MG63 (cell line): ENCODE data around the gene ZNF775. TPM values are rescaled to one million over a fixed set of nuclear protein-coding genes. Genes with fewer than 3 reads are reported as not detected.

Source experiments
- DNase-seq: peaks from one replicate; pipeline ENCODE4 v3.0.0-alpha.2; 2020
- H3K27me3 ChIP-seq: fragments of 250-450 bp; sonication (Bioruptor Pico); 2 replicates; pipeline ENCODE4 v1.5.1; 2020; ENCODE audit warnings: mild to moderate bottlenecking, moderate library complexity
- H3K36me3 ChIP-seq: fragments of 250-450 bp; sonication (Bioruptor Pico); 2 replicates; pipeline ENCODE4 v1.5.1; 2020; ENCODE audit warnings: mild to moderate bottlenecking, moderate library complexity
- H3K4me3 ChIP-seq: fragments of 250-450 bp; sonication (Bioruptor Pico); 2 replicates; pipeline ENCODE4 v1.5.1; 2020; ENCODE audit warnings: mild to moderate bottlenecking, moderate library complexity
- H3K9me3 ChIP-seq: fragments of 250-450 bp; sonication (Bioruptor Pico); 2 replicates; pipeline ENCODE4 v1.5.1; 2020; ENCODE audit warnings: mild to moderate bottlenecking, moderate library complexity
- total RNA-seq: library from RNA; depleted of rRNA; stranded (reverse); fragments of >200 nt; shearing (Covaris generic); gene quantifications from 2 replicates; pipeline ENCODE4 v1.2.3, GENCODE V29; 2014; ENCODE audit warnings: low replicate concordance

Gene ZNF775
- total RNA-seq, 1 experiment from 2014 or later: 13.9 TPM

- Histone ChIP-seq H3K27me3 (no peaks in the 10 kb centered on the region), H3K9me3 (no peaks in the 10 kb centered on the region), H3K36me3 (peaks cover 2% of the 10 kb centered on the region), H3K4me3 (no peak overlapping the region)
- DNase-seq: no peak
Measured at GRCh38 chr7:150373049-150373801, 5.9 kb upstream of the ZNF775 start.

GRCh38 chr7:150374026-150374425, 5.1 kb upstream of the ZNF775 start:
- no peak for DNase-seq

GRCh38 chr7:150374472-150374871, 4.7 kb upstream of the ZNF775 start:
- H3K36me3 ChIP-seq: peaks cover 2% of the 10 kb centered on the region
- no peaks in the 10 kb centered on the region for H3K9me3 ChIP-seq
- no peak for DNase-seq
- no peak overlapping the region for H3K4me3 ChIP-seq
- no peaks in the 10 kb centered on the region for H3K27me3 ChIP-seq

More at GRCh38 chr7:150374026-150374425, 5.1 kb upstream of the ZNF775 start:
- peaks cover 2% of the 10 kb centered on the region for H3K36me3 ChIP-seq
- no peaks in the 10 kb centered on the region for H3K27me3 ChIP-seq
- no peak overlapping the region for H3K4me3 ChIP-seq
- H3K9me3 ChIP-seq: no peaks in the 10 kb centered on the region

- Histone ChIP-seq H3K27me3 (no peaks in the 10 kb centered on the region), H3K9me3 (no peaks in the 10 kb centered on the region), H3K4me3 (no peak overlapping the region), H3K36me3 (peaks cover 2% of the 10 kb centered on the region)
- DNase-seq: no peak
Measured at GRCh38 chr7:150375662-150376521, 3.2 kb upstream of the ZNF775 start.

- Histone ChIP-seq H3K27me3 (no peaks in the 10 kb centered on the region), H3K4me3 (no peak overlapping the region), H3K9me3 (no peaks in the 10 kb centered on the region), H3K36me3 (peaks cover 2% of the 10 kb centered on the region)
- no peak for DNase-seq
Measured at GRCh38 chr7:150376560-150376959, 2.6 kb upstream of the ZNF775 start.

GRCh38 chr7:150377196-150377595, 1.9 kb upstream of the ZNF775 start:
- Histone ChIP-seq H3K9me3 (no peaks in the 10 kb centered on the region), H3K4me3 (no peak overlapping the region), H3K27me3 (no peaks in the 10 kb centered on the region), H3K36me3 (peaks cover 2% of the 10 kb centered on the region)
- no peak for DNase-seq

GRCh38 chr7:150377635-150378034, 1.5 kb upstream of the ZNF775 start:
- Histone ChIP-seq H3K9me3 (no peaks in the 10 kb centered on the region), H3K36me3 (peaks cover 2% of the 10 kb centered on the region), H3K4me3 (no peak overlapping the region), H3K27me3 (no peaks in the 10 kb centered on the region)
- no peak for DNase-seq

- Histone ChIP-seq H3K4me3 (peak overlapping the region; percentile 67), H3K36me3 (peaks cover 2% of the 10 kb centered on the region), H3K9me3 (no peaks in the 10 kb centered on the region), H3K27me3 (no peaks in the 10 kb centered on the region)
- DNase-seq: peak; percentile 73
Measured at GRCh38 chr7:150378115-150378852, 846 bp upstream of the ZNF775 start.

GRCh38 chr7:150379441-150380379, 580 bp downstream of the ZNF775 start:
- DNase-seq: peak; percentile 27
- Histone ChIP-seq H3K27me3 (no peaks in the 10 kb centered on the region), H3K9me3 (no peaks in the 10 kb centered on the region), H3K36me3 (no peaks in the 10 kb centered on the region; the same call in 1 of the 2 replicates), H3K4me3 (peak overlapping the region; percentile 67)

- Histone ChIP-seq H3K36me3 (no peaks in the 10 kb centered on the region), H3K4me3 (no peak overlapping the region; the same call in 1 of the 2 replicates), H3K9me3 (no peaks in the 10 kb centered on the region), H3K27me3 (no peaks in the 10 kb centered on the region)
- DNase-seq: no peak
Measured at GRCh38 chr7:150380463-150380862, 1.3 kb downstream of the ZNF775 start.

- H3K27me3 ChIP-seq: no peaks in the 10 kb centered on the region
- no peak overlapping the region for H3K4me3 ChIP-seq
- DNase-seq: no peak
Measured at GRCh38 chr7:150381096-150381495, 2.0 kb downstream of the ZNF775 start.

GRCh38 chr7:150381785-150382122, 2.6 kb downstream of the ZNF775 start:
- no peak for DNase-seq
- H3K27me3 ChIP-seq: no peaks in the 10 kb centered on the region
- no peak overlapping the region for H3K4me3 ChIP-seq
- no peaks in the 10 kb centered on the region for H3K36me3 ChIP-seq
- H3K9me3 ChIP-seq: no peaks in the 10 kb centered on the region

More at GRCh38 chr7:150381096-150381495, 2.0 kb downstream of the ZNF775 start:
- H3K9me3 ChIP-seq: no peaks in the 10 kb centered on the region
- H3K36me3 ChIP-seq: no peaks in the 10 kb centered on the region

- DNase-seq: no peak
- no peaks in the 10 kb centered on the region for H3K9me3 ChIP-seq
- H3K27me3 ChIP-seq: no peaks in the 10 kb centered on the region
- no peak overlapping the region for H3K4me3 ChIP-seq
- H3K36me3 ChIP-seq: no peaks in the 10 kb centered on the region
Measured at GRCh38 chr7:150382123-150382843, 3.2 kb downstream of the ZNF775 start.

GRCh38 chr7:150382844-150383225, 3.7 kb downstream of the ZNF775 start:
- Histone ChIP-seq H3K36me3 (no peaks in the 10 kb centered on the region), H3K4me3 (no peak overlapping the region), H3K9me3 (no peaks in the 10 kb centered on the region), H3K27me3 (no peaks in the 10 kb centered on the region)
- DNase-seq: no peak

GRCh38 chr7:150383710-150384397, 4.7 kb downstream of the ZNF775 start:
- Histone ChIP-seq H3K36me3 (no peaks in the 10 kb centered on the region), H3K4me3 (no peak overlapping the region), H3K27me3 (no peaks in the 10 kb centered on the region), H3K9me3 (no peaks in the 10 kb centered on the region)
- DNase-seq: no peak
